Measurements from ENCODE around the gene LCE3B. TPM values are rescaled to one million over a fixed set of nuclear protein-coding genes. Genes with fewer than 3 reads are reported as not detected.

The LCE3B gene
- total and polyA plus RNA-seq, 9 of the 15 experiments (the other 6 are each of a cell fraction or from before 2014, with no cell fraction given), result not detected

GRCh38 chr1:152622803-152623202 is 9.2 kb downstream of the LCE3B start, which contains the start of gene LCE3A:
Gene LCE3A (minus strand): TSS chr1:152623103. CDS start chr1:152623103, 0 bp downstream.
- DNase-seq (ENCODE audit: extremely low read depth in 1 of 4, low spot score in 3 of 4), result no peak
- H3K9me3 ChIP-seq (replicated peaks; ENCODE audit: control insufficient read depth, insufficient read depth, low read depth, low read length), result no peaks in the 10 kb centered on the region
- H3K4me2 ChIP-seq (ENCODE audit: insufficient read depth, low read length), result no peak within 1 kb of the TSS
- no peak within 1 kb of the TSS for H2AFZ ChIP-seq (ENCODE audit: low read depth, low read length)
- H3K79me2 ChIP-seq (ENCODE audit: control insufficient read depth, insufficient read depth, low read length), result no peaks in the 10 kb centered on the region
- no peak within 1 kb of the TSS for H3K27ac ChIP-seq (ENCODE audit: extremely low read depth, low read depth, low read length)
- no TSS peak for BruUV-seq (replicated peaks)
- 0 out of 2 replicates have a peak, but pooled peaks cover 6% of the 10 kb centered on the region for H4K20me1 ChIP-seq (replicated peaks; ENCODE audit: control insufficient read depth, insufficient read depth, low read length)
- ATAC-seq, result no peak
- no peak within 1 kb of the TSS for H3K4me3 ChIP-seq
- intact Hi-C loops (cut with micrococcal nuclease), result no loop called here
- no peaks in the 10 kb centered on the region for H3K9me1 ChIP-seq (ENCODE audit: control insufficient read depth, insufficient read depth, low read length)
- 0% methylated on average over 10 of the region's 10 CpGs for WGBS (ENCODE audit: insufficient coverage, low coverage, missing lambda C conversion rate)
- in situ Hi-C loops (cut with MboI), result no loop called here
- TF ChIP-seq MGA (IDR thresholded peaks at IDR 0.05) (no peak), ETV1 (tag; conservative IDR thresholded peaks at IDR 0.05; ENCODE audit: low read depth) (no peak), KLF16 (IDR thresholded peaks at IDR 0.05) (no peak), POLR2AphosphoS2 (IDR thresholded peaks at IDR 0.05; ENCODE audit: low read length) (no peak), KAT8 (IDR thresholded peaks at IDR 0.05; ENCODE audit: low read depth) (no peak)
- no peaks in the 10 kb centered on the region for H3K27me3 ChIP-seq (ENCODE audit: control insufficient read depth in 2 of 2, insufficient read depth in 2 of 2, low read length in 2 of 2)
- H3K9ac ChIP-seq (ENCODE audit: insufficient read depth in 1 of 2, low read depth in 2 of 2, low read length in 2 of 2), result no peak within 1 kb of the TSS
- H3K4me1 ChIP-seq (replicated peaks in 1 of 2; ENCODE audit: control insufficient read depth in 2 of 2, insufficient read depth in 2 of 2, low read length in 2 of 2), result peaks cover 0 to 9% of the 10 kb centered on the region in 2 experiments; a peak in 2 of 5 replicates
- POLR2A ChIA-PET, result interaction anchor here (1.3 kb wide), 1 partner anchor 30 kb away, joined by 5 read pairs; no protein-coding TSS in a partner anchor
- no peak for FAIRE-seq
- CTCF ChIA-PET (ENCODE audit: low intra/inter-chr PET ratio), result no interaction called here
- H3K36me3 ChIP-seq (ENCODE audit: control insufficient read depth, insufficient read depth, low read length), result no peaks in the 10 kb centered on the region
